Caco-2 (cell line): ENCODE results near the gene PTPRG. TPM values are rescaled to one million over a fixed set of nuclear protein-coding genes. Genes with fewer than 3 reads are reported as not detected.

ENCODE experiments used
- BruUV-seq: library from RNA; stranded (reverse); fragments of 400-500 nt; replicated peaks from 2 replicates; lab custom pipeline; 2021; lab: Mats Ljungman, UMichigan
- CTCF ChIA-PET: fragments of 300-600 bp; sonication (Branson Sonifier 250); formaldehyde crosslinking; loops from one replicate; lab custom pipeline; 2022; ENCODE audit warnings: antibody characterized with exemption; lab: Charles Lee
- POLR2A ChIA-PET: fragments of 300-600 bp; sonication (Branson Sonifier 250); formaldehyde crosslinking; loops from one replicate; lab custom pipeline; 2022; ENCODE audit warnings: antibody characterized with exemption; lab: Charles Lee
- DNase-seq, 2 experiments: peaks; one replicate each; pipeline versions ENCODE4 v3.0.0 to v3.0.0-alpha.2; 2020 to 2022
- H3K27me3 ChIP-seq: replicated peaks from 2 replicates; pipeline ENCODE4 v1.6.0; 2011; ENCODE audit warnings: low read length; ENCODE audit not compliant: control insufficient read depth, insufficient read depth
- H3K36me3 ChIP-seq: 2 replicates; pipeline ENCODE4 v1.5.1; 2011; ENCODE audit warnings: low read length; ENCODE audit not compliant: control insufficient read depth, insufficient read depth
- H3K4me1 ChIP-seq: fragments of 250-450 bp; sonication (Bioruptor Pico); 2 replicates; pipeline ENCODE4 v1.5.1; 2020; ENCODE audit warnings: mild to moderate bottlenecking
- H3K4me3 ChIP-seq: 2 replicates; pipeline ENCODE4 v1.5.1; 2011; ENCODE audit warnings: low read depth, mild to moderate bottlenecking, control low read depth, low read length
- H3K9me3 ChIP-seq: fragments of 250-450 bp; sonication (Bioruptor Pico); 2 replicates; pipeline ENCODE4 v1.5.1; 2020; ENCODE audit warnings: mild to moderate bottlenecking, moderate library complexity
- H3K27ac Mint-ChIP-seq: one replicate; pipeline ENCODE4 v1.8.0; 2022; ENCODE audit warnings: mixed read lengths; ENCODE audit not compliant: unreplicated experiment
- H3K27me3 Mint-ChIP-seq: one replicate; pipeline ENCODE4 v1.8.0; 2022; ENCODE audit warnings: mixed read lengths; ENCODE audit not compliant: insufficient read depth, unreplicated experiment
- H3K36me3 Mint-ChIP-seq: one replicate; pipeline ENCODE4 v1.8.0; 2022; ENCODE audit warnings: mild to moderate bottlenecking, mixed read lengths; ENCODE audit not compliant: insufficient read depth, unreplicated experiment
- H3K4me1 Mint-ChIP-seq: one replicate; pipeline ENCODE4 v1.8.0; 2022; ENCODE audit warnings: low read depth, mixed read lengths; ENCODE audit not compliant: unreplicated experiment
- H3K4me3 Mint-ChIP-seq: one replicate; pipeline ENCODE4 v1.8.0; 2022; ENCODE audit warnings: mild to moderate bottlenecking, moderate library complexity, mixed read lengths; ENCODE audit not compliant: unreplicated experiment
- H3K9me3 Mint-ChIP-seq: one replicate; pipeline ENCODE4 v1.8.0; 2022; ENCODE audit warnings: mixed read lengths; ENCODE audit not compliant: unreplicated experiment
- CTCF ChIP-seq, 2 experiments: fragments of 200-600 bp in 1 of 2; IDR thresholded peaks; 1 replicate in 1 of 2; 2 replicates in 1 of 2; pipeline versions ENCODE4 v1.5.1 to v1.8.0; 2011 to 2022; ENCODE audit warnings: antibody characterized with exemption in 1 of 2, control low read depth in 1 of 2, inconsistent platforms in 1 of 2, low read depth in 1 of 2, low read length in 1 of 2, mild to moderate bottlenecking in 1 of 2, moderate library complexity in 1 of 2; ENCODE audit not compliant: insufficient read depth in 1 of 2, severe bottlenecking in 1 of 2, unreplicated experiment in 1 of 2
- intact Hi-C: fragments of 100-400 bp; cut with micrococcal nuclease; formaldehyde crosslinking; loops from one replicate; pipeline ENCODE4 v1.10.0; 2022; ENCODE audit not compliant: unreplicated experiment
- total RNA-seq: library from RNA; stranded (reverse); gene quantifications from 2 replicates; pipeline ENCODE4 v1.2.3, GENCODE V29; 2022

PTPRG gene
- total RNA-seq, 1 experiment from 2014 or later = 46.4 TPM

DNA sequence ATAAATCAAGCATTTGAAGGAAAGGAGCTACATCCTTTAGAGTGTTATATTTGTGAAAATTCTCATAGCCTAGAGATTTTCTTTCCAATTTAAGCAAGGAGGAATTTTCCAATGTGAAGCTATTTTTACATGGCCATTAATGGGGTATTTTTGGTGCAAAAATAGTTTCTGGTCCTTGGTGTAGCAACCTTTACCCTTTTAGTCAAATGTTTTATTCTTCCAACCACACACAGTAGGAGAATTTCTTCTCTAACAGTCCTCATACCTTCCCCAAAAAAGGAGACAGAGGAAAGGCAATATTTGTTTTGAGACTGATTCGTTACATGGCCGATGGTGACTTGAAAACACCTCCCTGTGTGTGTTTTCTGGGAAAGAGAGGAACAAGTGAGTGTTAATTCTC lies 261.2 kb downstream of the PTPRG start:
- Histone ChIP-seq H3K27me3 (no peaks in the 10 kb centered on the region), H3K4me3 (no peak overlapping the region), H3K36me3 (no peaks in the 10 kb centered on the region), H3K9me3 (no peaks in the 10 kb centered on the region), H3K4me1 (no peaks in the 10 kb centered on the region)
- Mint-ChIP-seq H3K4me1 (no peaks in the 10 kb centered on the region), H3K4me3 (no peak overlapping the region), H3K27me3 (no peaks in the 10 kb centered on the region), H3K27ac (no peak overlapping the region), H3K36me3 (no peaks in the 10 kb centered on the region), H3K9me3 (no peaks in the 10 kb centered on the region)
- ChIA-PET CTCF (interaction anchor here (0.6 kb wide), 1 partner anchor 212 kb away, joined by 3 read pairs; no protein-coding TSS in a partner anchor), POLR2A (no interaction called here)
- intact Hi-C loops = no loop called here
- BruUV-seq = no TSS peak
- TF ChIP-seq CTCF (IDR thresholded peaks at IDR 0.05; ENCODE audit: insufficient read depth in 1 of 2, low read depth in 1 of 2, low read length in 1 of 2, severe bottlenecking in 1 of 2, unreplicated experiment in 1 of 2) = no peak
- DNase-seq = no peak

GRCh38 chr3:61824553-61825135 lies 263.3 kb downstream of the PTPRG start:
- no TSS peak for BruUV-seq
- TF ChIP-seq CTCF (IDR thresholded peaks at IDR 0.05; ENCODE audit: insufficient read depth in 1 of 2, low read depth in 1 of 2, low read length in 1 of 2, severe bottlenecking in 1 of 2, unreplicated experiment in 1 of 2) = no peak
- intact Hi-C loops = no loop called here
- H3K4me1 ChIP-seq = no peaks in the 10 kb centered on the region
- ChIA-PET POLR2A (no interaction called here), CTCF (no interaction called here)
- H3K9me3 ChIP-seq = no peaks in the 10 kb centered on the region
- H3K27me3 Mint-ChIP-seq = no peaks in the 10 kb centered on the region
- H3K27ac Mint-ChIP-seq = no peak overlapping the region
- no peaks in the 10 kb centered on the region for H3K9me3 Mint-ChIP-seq
- no peaks in the 10 kb centered on the region for H3K36me3 ChIP-seq
- H3K36me3 Mint-ChIP-seq = no peaks in the 10 kb centered on the region
- DNase-seq = no peak
- H3K4me1 Mint-ChIP-seq = no peaks in the 10 kb centered on the region
- no peak overlapping the region for H3K4me3 Mint-ChIP-seq
- no peaks in the 10 kb centered on the region for H3K27me3 ChIP-seq
- H3K4me3 ChIP-seq = no peak overlapping the region

DNA sequence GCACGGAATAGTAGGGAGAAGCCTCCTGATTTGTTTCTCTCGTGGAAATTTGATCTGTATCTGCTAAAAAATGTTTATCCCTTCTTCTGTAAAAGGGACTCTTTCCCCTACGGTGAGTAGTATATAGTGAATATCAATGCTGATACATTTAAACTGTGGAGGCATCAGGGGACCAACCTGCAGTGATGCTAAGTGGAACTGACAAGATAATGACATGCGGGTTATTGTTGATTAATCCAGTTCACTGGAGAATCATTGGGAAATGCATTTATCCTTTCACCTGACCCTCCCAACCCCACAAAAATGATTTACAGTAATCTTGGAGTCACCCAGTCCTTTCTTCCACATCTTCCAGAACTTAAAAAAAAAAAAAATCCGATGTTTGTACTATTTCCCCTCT lies 264.8 kb downstream of the PTPRG start:
- no peak for TF ChIP-seq CTCF (IDR thresholded peaks at IDR 0.05; ENCODE audit: insufficient read depth in 1 of 2, low read depth in 1 of 2, low read length in 1 of 2, severe bottlenecking in 1 of 2, unreplicated experiment in 1 of 2)
- Histone ChIP-seq H3K4me1 (no peaks in the 10 kb centered on the region), H3K27me3 (no peaks in the 10 kb centered on the region), H3K36me3 (no peaks in the 10 kb centered on the region), H3K4me3 (no peak overlapping the region), H3K9me3 (no peaks in the 10 kb centered on the region)
- H3K27ac Mint-ChIP-seq = no peak overlapping the region
- H3K4me3 Mint-ChIP-seq = no peak overlapping the region
- CTCF ChIA-PET = no interaction called here
- H3K27me3 Mint-ChIP-seq = no peaks in the 10 kb centered on the region
- no peaks in the 10 kb centered on the region for H3K36me3 Mint-ChIP-seq
- H3K9me3 Mint-ChIP-seq = no peaks in the 10 kb centered on the region
- POLR2A ChIA-PET = no interaction called here
- intact Hi-C loops = no loop called here
- no peaks in the 10 kb centered on the region for H3K4me1 Mint-ChIP-seq
- BruUV-seq = no TSS peak
- DNase-seq = no peak
